Fibroblast of lung (primary cell): ENCODE measurements around the gene TCP1.
"Not testable (repeated sequence)": the region's sequence is repeated elsewhere in the genome, so short reads cannot be mapped to it uniquely, and the experiment has no call there.

ENCODE experiments used
- CTCF ChIP-seq, 2 donors: IDR thresholded peaks in 1 of 2; conservative IDR thresholded peaks in 1 of 2; 1 replicate in 1 of 2; 2 replicates in 1 of 2; pipeline ENCODE4 v1.5.1; 2011 to 2012; ENCODE audit warnings: low read length in 2 of 2, control low read depth in 1 of 2, inconsistent platforms in 1 of 2, low read depth in 1 of 2, mild to moderate bottlenecking in 1 of 2
- EZH2 ChIP-seq: IDR thresholded peaks from 2 replicates; pipeline ENCODE4 v1.5.1; 2012; ENCODE audit warnings: low read length, control low read depth, mild to moderate bottlenecking; ENCODE audit errors: missing control alignments

GRCh38 chr6:159824690-159825089 lies 35.3 kb upstream of the TCP1 start:
- TF ChIP-seq CTCF (conservative IDR thresholded peaks at IDR 0.05 in 1 of 2, IDR thresholded peaks at IDR 0.05 in 1 of 2; ENCODE audit: low read depth in 1 of 2, low read length in 2 of 2); EZH2: not testable (repeated sequence)
